Bronchial epithelial cell (primary cell): Measurements from ENCODE around the gene PRSS12. TPM values are rescaled to one million over a fixed set of nuclear protein-coding genes. Genes with fewer than 3 reads are reported as not detected.
A peak's percentile ranks its signal among the peaks of the same experiment; 100 is the strongest.
"Not testable (repeated sequence)": the region's sequence is repeated elsewhere in the genome, so short reads cannot be mapped to it uniquely, and the experiment has no call there.

Source experiments
- DNase-seq: peaks from one replicate; pipeline ENCODE4 v3.0.0-alpha.2; 2010; ENCODE audit warnings: low read depth
- FAIRE-seq: peaks from 2 replicates; lab custom pipeline; 2011; peaks lifted over from hg19 to GRCh38; lab: Jason Lieb, UNC
- H3K27me3 ChIP-seq: 2 replicates; pipeline ENCODE4 v1.5.1; 2011; ENCODE audit warnings: low read length; ENCODE audit not compliant: control insufficient read depth, insufficient read depth
- H3K36me3 ChIP-seq: 2 replicates; pipeline ENCODE4 v1.5.1; 2011; ENCODE audit warnings: low read length; ENCODE audit not compliant: control insufficient read depth, insufficient read depth
- H3K4me3 ChIP-seq: 2 replicates; pipeline ENCODE4 v1.5.1; 2011; ENCODE audit warnings: mild to moderate bottlenecking, low read depth, low read length, control low read depth
- CTCF ChIP-seq: IDR thresholded peaks from 2 replicates; pipeline ENCODE4 v1.5.1; 2011; ENCODE audit warnings: mild to moderate bottlenecking, moderate library complexity, low read length, control low read depth, inconsistent platforms; ENCODE audit not compliant: insufficient read depth, severe bottlenecking
- total RNA-seq: library from RNA; depleted of rRNA; stranded (reverse); fragments of >200 nt; gene quantifications from 2 replicates; pipeline ENCODE4 v1.2.1, GENCODE V29; 2014

The PRSS12 gene
- total RNA-seq, 1 donor from 2014 or later = 24.2 TPM

GRCh38 chr4:118276580-118276979, 76.2 kb downstream of the PRSS12 start:
- H3K4me3 ChIP-seq = no peak overlapping the region
- no peak for DNase-seq
- no peak for FAIRE-seq
- no peak for TF ChIP-seq CTCF
- no peaks in the 10 kb centered on the region for H3K27me3 ChIP-seq
- peaks cover 10% of the 10 kb centered on the region for H3K36me3 ChIP-seq

GRCh38 chr4:118273642-118274041, 79.2 kb downstream of the PRSS12 start:
- TF ChIP-seq CTCF = no peak
- no peaks in the 10 kb centered on the region for H3K27me3 ChIP-seq
- H3K36me3 ChIP-seq = no peaks in the 10 kb centered on the region
- FAIRE-seq (peak; percentile 18), DNase-seq (no peak)
- no peak overlapping the region for H3K4me3 ChIP-seq

GRCh38 chr4:118271788-118272187, 81.0 kb downstream of the PRSS12 start:
- Histone ChIP-seq H3K36me3 (no peaks in the 10 kb centered on the region), H3K27me3 (no peaks in the 10 kb centered on the region), H3K4me3 (no peak overlapping the region)
- TF ChIP-seq CTCF = no peak
- DNase-seq (no peak), FAIRE-seq (no peak)

GRCh38 chr4:118270492-118270891, 82.3 kb downstream of the PRSS12 start:
- Histone ChIP-seq H3K4me3 (no peak overlapping the region), H3K27me3 (no peaks in the 10 kb centered on the region), H3K36me3 (no peaks in the 10 kb centered on the region)
- peak; percentile 23 for TF ChIP-seq CTCF
- no peak for FAIRE-seq
- peak; percentile 71 for DNase-seq

- TF ChIP-seq CTCF = no peak
- FAIRE-seq (no peak), DNase-seq (no peak)
- no peaks in the 10 kb centered on the region for H3K27me3 ChIP-seq
- no peaks in the 10 kb centered on the region for H3K36me3 ChIP-seq
- no peak overlapping the region for H3K4me3 ChIP-seq
Measured at GRCh38 chr4:118268780-118269179, 84.0 kb downstream of the PRSS12 start.

GRCh38 chr4:118266145-118266496, 86.7 kb downstream of the PRSS12 start:
- H3K27me3 ChIP-seq, DNase-seq, FAIRE-seq, H3K36me3 ChIP-seq, H3K4me3 ChIP-seq: not testable (repeated sequence)
